ENCODE data around the gene ATG7.
A peak's percentile ranks its signal among the peaks of the same experiment; 100 is the strongest.

The ATG7 gene

DNA sequence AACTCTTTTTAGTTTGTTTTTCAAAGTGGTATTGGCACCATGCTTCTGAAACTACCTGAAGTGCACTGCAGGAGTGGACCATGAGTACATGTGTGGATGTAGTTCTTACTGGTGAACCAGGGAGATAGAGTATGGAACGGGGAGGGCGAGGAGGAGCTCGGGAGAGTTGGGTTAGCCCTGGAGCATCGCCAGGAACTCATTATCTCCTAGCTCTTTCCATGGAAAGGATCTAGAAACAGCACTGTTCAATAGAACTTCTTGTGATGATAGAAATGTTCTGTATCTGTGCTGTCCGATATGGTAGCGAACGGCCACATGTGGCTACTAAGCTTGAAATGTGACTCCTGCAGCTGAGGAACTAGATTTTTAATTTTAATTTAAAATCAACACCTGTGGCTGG, 324.2 kb downstream of the ATG7 start:
- no peak overlapping the region for H3K4me2 ChIP-seq (ENCODE audit: low read length)
- no peak overlapping the region for H3K4me3 ChIP-seq (ENCODE audit: low read length)
- H3K27me3 ChIP-seq (ENCODE audit: control insufficient read depth, insufficient read depth, low read length), result no peaks in the 10 kb centered on the region
- no peaks in the 10 kb centered on the region for H3K9me3 ChIP-seq (replicated peaks; ENCODE audit: low read length)
- peaks cover 40% of the 10 kb centered on the region for H3K4me1 ChIP-seq (ENCODE audit: control insufficient read depth, insufficient read depth, low read length)
- H3K36me3 ChIP-seq (ENCODE audit: insufficient read depth, low read length), result peaks cover 16% of the 10 kb centered on the region
- H3K9ac ChIP-seq (ENCODE audit: low read depth, low read length), result no peak overlapping the region

DNA sequence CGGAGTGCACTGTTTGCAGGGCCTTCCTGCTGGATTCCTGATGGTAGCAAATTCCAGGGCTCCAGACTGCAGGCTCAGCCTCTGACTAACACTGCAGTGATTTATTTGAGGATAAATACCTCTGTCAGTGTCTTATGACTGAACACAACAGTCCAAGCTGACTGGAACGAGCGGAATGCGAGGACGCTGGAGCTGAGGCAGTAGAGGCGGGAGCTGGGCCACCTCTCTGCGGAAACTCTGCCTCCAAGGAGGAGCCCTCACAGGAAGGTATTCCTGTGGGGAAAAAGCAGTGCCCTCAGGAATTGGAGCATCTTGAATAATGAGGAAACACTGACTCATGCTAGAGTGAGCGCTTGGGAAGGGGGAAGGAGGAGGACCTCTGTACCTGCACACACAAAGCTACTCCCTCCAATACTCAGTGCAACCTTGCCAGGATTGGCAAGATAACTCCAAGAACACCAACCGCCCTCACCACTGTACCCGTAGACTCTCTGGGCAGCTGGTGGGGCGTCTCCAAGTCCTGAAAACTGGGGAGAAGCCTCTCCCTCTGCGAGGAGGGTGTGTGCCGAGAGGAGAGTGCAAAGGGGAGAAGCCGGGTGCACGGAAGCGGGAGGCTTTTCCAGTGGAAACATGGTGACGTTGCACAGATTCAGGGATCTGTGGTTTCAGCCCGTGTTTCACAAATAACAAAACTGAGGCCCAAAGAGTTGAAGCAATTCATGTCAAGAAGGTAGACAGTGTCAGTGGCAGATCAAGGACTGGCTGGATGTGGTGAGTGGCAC, 328.5 kb downstream of the ATG7 start:
- H3K36me3 ChIP-seq (ENCODE audit: insufficient read depth, low read length), result peaks cover 21% of the 10 kb centered on the region
- H3K27me3 ChIP-seq (ENCODE audit: control insufficient read depth, insufficient read depth, low read length), result no peaks in the 10 kb centered on the region
- peak overlapping the region; percentile 16 for H3K4me3 ChIP-seq (ENCODE audit: low read length)
- H3K4me2 ChIP-seq (ENCODE audit: low read length), result peak overlapping the region; percentile 67
- peaks cover 55% of the 10 kb centered on the region for H3K4me1 ChIP-seq (ENCODE audit: control insufficient read depth, insufficient read depth, low read length)
- no peaks in the 10 kb centered on the region for H3K9me3 ChIP-seq (replicated peaks; ENCODE audit: low read length)
- H3K9ac ChIP-seq (ENCODE audit: low read depth, low read length), result peak overlapping the region; percentile 79

DNA sequence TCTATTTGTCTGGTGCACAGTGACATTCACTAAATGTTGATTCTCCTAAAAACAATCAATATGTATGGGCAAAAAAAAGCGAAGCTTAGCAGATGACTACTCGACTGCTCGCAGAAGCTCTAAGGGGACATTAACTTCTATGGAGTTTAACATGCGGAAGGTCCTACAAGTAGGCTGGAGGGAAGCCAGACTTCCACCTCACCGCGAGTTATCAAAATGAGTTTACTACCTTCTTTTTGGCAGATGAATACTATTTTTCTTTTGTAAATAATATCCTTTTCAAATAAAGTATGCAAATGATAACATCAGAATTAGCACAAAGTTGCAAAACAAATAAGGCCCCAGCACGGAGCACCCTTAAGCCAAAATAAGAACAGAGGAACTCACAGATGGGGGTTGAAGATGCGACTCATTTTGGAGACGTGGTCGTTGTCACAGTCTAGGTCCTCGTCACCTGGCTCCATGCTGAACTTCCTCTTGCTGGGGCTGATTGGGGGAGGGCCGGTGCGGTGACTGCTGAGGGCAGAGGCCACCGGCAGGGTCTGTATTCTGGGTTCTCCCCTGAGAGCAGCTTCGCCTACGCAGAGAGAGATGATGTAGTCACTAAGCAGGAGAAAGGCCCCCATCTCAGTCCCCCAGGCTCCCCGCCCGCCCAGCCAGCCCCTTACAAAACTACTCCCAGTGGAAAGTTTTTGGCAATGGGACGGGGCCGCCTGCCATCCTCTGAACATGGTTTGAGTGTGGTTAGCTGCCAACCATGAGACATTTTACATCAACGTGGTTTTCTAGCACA, 329.4 kb downstream of the ATG7 start:
- peak overlapping the region; percentile 49 for H3K4me3 ChIP-seq (ENCODE audit: low read length)
- H3K9me3 ChIP-seq (replicated peaks; ENCODE audit: low read length), result no peaks in the 10 kb centered on the region
- peaks cover 55% of the 10 kb centered on the region for H3K4me1 ChIP-seq (ENCODE audit: control insufficient read depth, insufficient read depth, low read length)
- H3K9ac ChIP-seq (ENCODE audit: low read depth, low read length), result peak overlapping the region; percentile 71
- peaks cover 26% of the 10 kb centered on the region for H3K36me3 ChIP-seq (ENCODE audit: insufficient read depth, low read length)
- H3K4me2 ChIP-seq (ENCODE audit: low read length), result peak overlapping the region; percentile 67
- H3K27me3 ChIP-seq (ENCODE audit: control insufficient read depth, insufficient read depth, low read length), result no peaks in the 10 kb centered on the region

DNA sequence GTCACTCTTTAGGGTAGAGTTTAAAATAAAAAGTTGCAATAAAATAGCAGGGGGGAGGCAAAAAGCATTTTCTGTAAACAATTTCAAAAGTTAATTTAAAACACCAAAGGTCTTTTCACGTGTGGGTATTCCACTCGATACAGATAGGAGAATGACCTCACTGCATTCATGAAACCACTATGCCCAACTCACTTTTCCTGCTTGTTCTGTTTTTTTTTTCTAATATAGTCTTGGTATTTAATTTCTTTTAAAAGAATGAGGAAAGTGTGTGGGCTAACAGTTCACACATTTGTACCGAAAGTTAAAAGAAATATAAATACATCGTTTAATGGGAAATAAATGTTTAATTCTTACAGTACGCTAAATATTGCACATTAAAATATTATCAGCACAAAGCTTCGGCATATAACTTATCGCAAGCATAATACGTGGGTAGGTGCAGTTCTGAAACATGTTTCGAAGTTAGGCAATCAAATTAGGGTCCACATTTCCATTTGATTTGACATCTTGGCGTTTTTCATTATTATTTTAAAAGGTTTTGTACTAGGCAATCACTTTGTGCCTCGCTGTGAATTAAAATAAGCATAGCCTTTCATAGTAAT, 330.1 kb downstream of the ATG7 start:
- Histone ChIP-seq H3K9ac (ENCODE audit: low read depth, low read length) (peak overlapping the region; percentile 71), H3K4me3 (ENCODE audit: low read length) (no peak overlapping the region), H3K27me3 (ENCODE audit: control insufficient read depth, insufficient read depth, low read length) (no peaks in the 10 kb centered on the region), H3K4me2 (ENCODE audit: low read length) (peak overlapping the region; percentile 67), H3K36me3 (ENCODE audit: insufficient read depth, low read length) (peaks cover 20% of the 10 kb centered on the region), H3K9me3 (replicated peaks; ENCODE audit: low read length) (no peaks in the 10 kb centered on the region), H3K4me1 (ENCODE audit: control insufficient read depth, insufficient read depth, low read length) (peaks cover 61% of the 10 kb centered on the region)

DNA sequence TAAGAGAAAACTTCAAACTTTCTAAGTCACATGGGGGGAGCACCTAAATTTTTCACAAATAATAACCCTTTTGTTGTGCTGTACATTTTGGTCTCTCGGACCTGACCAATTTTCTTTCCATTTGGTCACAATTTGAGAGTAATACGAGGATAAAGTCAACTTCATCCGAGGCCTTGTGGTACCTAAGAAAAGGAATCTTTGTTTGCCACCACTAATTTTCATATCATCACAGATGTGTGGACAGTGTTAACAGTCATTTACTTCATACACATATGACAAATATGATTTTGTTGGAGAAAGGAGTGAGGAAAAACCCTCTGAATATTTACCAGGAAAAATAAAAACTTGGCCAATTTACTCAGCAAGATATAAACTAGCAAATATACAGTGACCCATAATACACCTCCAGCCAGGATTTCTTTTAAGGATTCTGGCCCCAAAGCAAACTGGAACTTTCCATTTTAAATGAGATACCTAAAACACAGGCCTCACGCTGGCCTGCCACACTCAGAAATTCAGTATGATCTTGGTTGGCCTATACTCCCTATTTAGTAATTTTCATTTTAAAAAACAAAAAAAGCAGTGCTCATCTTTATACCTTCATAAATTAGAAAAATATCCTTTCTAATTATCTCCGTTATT, 330.8 kb downstream of the ATG7 start:
- Histone ChIP-seq H3K4me1 (ENCODE audit: control insufficient read depth, insufficient read depth, low read length) (peaks cover 68% of the 10 kb centered on the region), H3K36me3 (ENCODE audit: insufficient read depth, low read length) (peaks cover 20% of the 10 kb centered on the region), H3K4me3 (ENCODE audit: low read length) (no peak overlapping the region), H3K9me3 (replicated peaks; ENCODE audit: low read length) (no peaks in the 10 kb centered on the region), H3K9ac (ENCODE audit: low read depth, low read length) (peak overlapping the region; percentile 71), H3K4me2 (ENCODE audit: low read length) (peak overlapping the region; percentile 67), H3K27me3 (ENCODE audit: control insufficient read depth, insufficient read depth, low read length) (no peaks in the 10 kb centered on the region)

DNA sequence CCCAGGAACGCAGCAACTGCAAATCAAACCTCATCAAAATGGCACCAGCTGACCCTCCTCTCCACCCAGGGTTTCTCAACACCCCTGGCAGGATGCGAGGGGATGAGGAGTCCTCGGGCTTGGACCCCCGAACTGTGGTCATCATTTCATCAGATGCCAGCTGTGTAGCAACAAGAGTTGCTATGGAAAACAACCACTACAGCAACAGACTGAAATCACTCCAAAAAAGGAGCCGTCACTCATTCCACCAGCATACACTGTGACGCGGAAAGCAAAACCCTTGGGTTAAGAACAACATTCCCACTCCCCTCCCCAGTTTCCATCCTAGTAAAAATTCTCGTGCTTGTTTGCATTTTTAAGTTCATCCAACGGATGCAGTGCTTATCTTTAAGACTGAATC, 331.4 kb downstream of the ATG7 start:
- Histone ChIP-seq H3K9me3 (replicated peaks; ENCODE audit: low read length) (no peaks in the 10 kb centered on the region), H3K9ac (ENCODE audit: low read depth, low read length) (peak overlapping the region; percentile 71), H3K4me2 (ENCODE audit: low read length) (peak overlapping the region; percentile 67), H3K4me3 (ENCODE audit: low read length) (no peak overlapping the region), H3K27me3 (ENCODE audit: control insufficient read depth, insufficient read depth, low read length) (no peaks in the 10 kb centered on the region), H3K4me1 (ENCODE audit: control insufficient read depth, insufficient read depth, low read length) (peaks cover 74% of the 10 kb centered on the region), H3K36me3 (ENCODE audit: insufficient read depth, low read length) (peaks cover 20% of the 10 kb centered on the region)

DNA sequence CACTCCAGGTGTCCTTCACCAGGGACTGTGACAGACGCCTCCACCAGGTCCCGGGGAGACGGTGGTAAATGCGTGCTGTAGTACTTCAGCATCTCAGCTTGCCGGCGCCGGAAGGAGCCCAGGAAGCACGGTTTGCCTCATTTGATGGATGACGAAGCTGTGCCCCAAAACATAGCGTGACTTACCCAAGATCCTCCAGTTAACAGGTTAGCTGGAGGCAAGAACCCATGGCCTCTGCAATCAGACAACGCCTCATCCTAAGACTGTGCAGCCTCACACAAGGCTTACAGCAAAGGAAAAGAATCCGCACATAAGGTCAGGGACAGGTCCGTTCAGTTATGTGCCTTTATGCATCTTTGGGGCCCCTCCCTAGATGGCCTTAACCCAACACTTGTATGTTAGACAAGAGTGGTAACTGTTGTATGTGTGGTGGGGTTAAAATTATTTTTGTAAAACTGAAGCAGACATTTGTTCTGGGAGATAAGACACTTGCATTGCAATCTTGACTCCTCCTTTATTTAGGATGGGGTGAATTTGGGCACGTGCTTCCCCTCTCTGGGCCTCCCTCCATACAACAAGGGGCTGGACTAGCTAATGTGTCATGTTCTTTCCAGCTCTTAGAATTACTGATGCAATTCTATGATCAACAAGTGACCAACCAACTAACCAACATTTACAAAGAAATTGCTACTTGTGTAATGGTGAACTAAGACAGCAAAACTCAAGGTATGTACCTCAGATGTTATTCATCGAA, 332.1 kb downstream of the ATG7 start:
- Histone ChIP-seq H3K36me3 (ENCODE audit: insufficient read depth, low read length) (peaks cover 20% of the 10 kb centered on the region), H3K9me3 (replicated peaks; ENCODE audit: low read length) (no peaks in the 10 kb centered on the region), H3K27me3 (ENCODE audit: control insufficient read depth, insufficient read depth, low read length) (no peaks in the 10 kb centered on the region), H3K4me2 (ENCODE audit: low read length) (peak overlapping the region; percentile 67), H3K9ac (ENCODE audit: low read depth, low read length) (peak overlapping the region; percentile 71), H3K4me3 (ENCODE audit: low read length) (no peak overlapping the region), H3K4me1 (ENCODE audit: control insufficient read depth, insufficient read depth, low read length) (peaks cover 81% of the 10 kb centered on the region)

DNA sequence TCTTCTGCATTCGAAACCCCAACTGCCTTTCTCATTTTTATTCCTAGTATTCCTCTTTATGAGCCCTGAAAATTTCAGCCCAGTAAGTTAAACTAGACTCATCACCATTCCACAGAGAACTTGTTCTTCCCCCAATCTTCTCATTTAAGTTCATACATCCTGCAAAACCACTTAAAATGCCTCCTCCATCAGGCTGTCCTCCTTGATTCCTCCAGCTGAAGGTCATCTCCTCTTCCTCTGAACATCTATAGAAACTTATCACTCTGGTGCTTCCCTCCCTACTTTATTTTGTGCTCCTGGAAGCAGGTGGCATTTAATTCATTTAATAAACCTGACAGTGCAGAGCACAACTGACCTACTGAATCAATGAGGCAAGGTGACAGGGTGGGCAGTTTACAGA, 333.2 kb downstream of the ATG7 start:
- no peak overlapping the region for H3K4me2 ChIP-seq (ENCODE audit: low read length)
- H3K36me3 ChIP-seq (ENCODE audit: insufficient read depth, low read length), result peaks cover 20% of the 10 kb centered on the region
- H3K27me3 ChIP-seq (ENCODE audit: control insufficient read depth, insufficient read depth, low read length), result no peaks in the 10 kb centered on the region
- H3K9me3 ChIP-seq (replicated peaks; ENCODE audit: low read length), result no peaks in the 10 kb centered on the region
- H3K4me3 ChIP-seq (ENCODE audit: low read length), result no peak overlapping the region
- H3K4me1 ChIP-seq (ENCODE audit: control insufficient read depth, insufficient read depth, low read length), result peaks cover 83% of the 10 kb centered on the region
- H3K9ac ChIP-seq (ENCODE audit: low read depth, low read length), result no peak overlapping the region

DNA sequence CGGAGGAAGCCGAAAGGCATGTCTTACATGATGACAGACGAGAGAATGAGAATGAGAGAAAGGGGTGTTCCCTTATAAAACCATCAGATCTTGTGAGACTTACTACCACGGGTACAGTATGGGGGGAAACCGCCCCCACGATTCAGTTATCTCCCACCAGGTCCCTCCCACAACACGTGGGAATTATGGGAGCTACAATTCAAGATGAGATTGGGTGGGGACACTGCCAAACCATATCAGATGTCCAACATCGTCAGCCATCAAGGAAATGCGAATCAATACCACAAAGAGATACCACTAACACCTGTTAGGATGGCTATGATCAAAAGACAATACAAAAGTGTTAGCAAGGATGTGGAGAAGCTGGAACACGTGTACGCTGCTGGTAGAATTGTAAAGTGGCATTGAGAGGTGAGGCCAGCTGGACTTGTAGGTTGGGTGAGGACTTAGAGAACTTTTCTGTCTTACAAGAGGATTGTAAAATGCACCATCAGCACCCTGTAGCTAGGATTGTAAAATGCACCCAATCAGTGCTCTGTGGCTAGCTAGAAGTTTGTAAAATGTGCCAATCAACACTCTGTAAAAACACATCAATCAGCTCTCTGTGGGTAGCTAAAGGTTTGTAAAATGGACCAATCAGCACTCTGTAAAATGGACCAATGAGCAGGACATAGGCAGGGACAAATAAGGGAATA, 334.0 kb downstream of the ATG7 start:
- H3K4me1 ChIP-seq (ENCODE audit: control insufficient read depth, insufficient read depth, low read length), result peaks cover 84% of the 10 kb centered on the region
- H3K4me2 ChIP-seq (ENCODE audit: low read length), result no peak overlapping the region
- H3K4me3 ChIP-seq (ENCODE audit: low read length), result no peak overlapping the region
- H3K9ac ChIP-seq (ENCODE audit: low read depth, low read length), result no peak overlapping the region
- no peaks in the 10 kb centered on the region for H3K27me3 ChIP-seq (ENCODE audit: control insufficient read depth, insufficient read depth, low read length)
- H3K9me3 ChIP-seq (replicated peaks; ENCODE audit: low read length), result no peaks in the 10 kb centered on the region
- H3K36me3 ChIP-seq (ENCODE audit: insufficient read depth, low read length), result peaks cover 15% of the 10 kb centered on the region

DNA sequence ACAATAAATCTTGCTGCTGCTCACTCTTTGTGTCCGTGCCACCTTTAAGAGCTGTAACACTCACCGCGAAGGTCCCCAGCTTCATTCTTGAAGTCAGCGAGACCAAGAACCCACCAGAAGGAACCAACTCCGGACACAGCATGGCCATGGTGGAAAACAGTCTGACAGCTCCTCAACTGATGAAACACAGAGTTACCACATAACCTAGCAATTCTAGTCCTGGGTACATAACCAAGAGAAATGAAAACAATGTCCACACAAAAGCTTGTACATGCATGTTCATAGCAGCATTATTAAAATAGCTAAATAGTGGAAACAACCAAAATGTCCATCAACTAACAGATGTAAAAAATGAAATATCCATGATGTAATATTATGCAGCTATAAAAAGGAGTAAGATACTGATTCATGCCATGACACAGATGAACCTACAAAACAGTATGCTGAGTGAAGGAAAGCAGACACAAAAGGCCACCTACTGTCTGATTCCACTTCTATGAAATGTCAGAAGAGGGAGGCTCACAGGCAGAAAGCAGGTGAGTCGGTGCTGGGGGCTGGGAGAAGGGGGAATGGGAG, 334.8 kb downstream of the ATG7 start:
- H3K4me3 ChIP-seq (ENCODE audit: low read length), result no peak overlapping the region
- no peaks in the 10 kb centered on the region for H3K9me3 ChIP-seq (replicated peaks; ENCODE audit: low read length)
- H3K4me1 ChIP-seq (ENCODE audit: control insufficient read depth, insufficient read depth, low read length), result peaks cover 84% of the 10 kb centered on the region
- no peaks in the 10 kb centered on the region for H3K27me3 ChIP-seq (ENCODE audit: control insufficient read depth, insufficient read depth, low read length)
- peak overlapping the region; percentile 16 for H3K9ac ChIP-seq (ENCODE audit: low read depth, low read length)
- H3K4me2 ChIP-seq (ENCODE audit: low read length), result no peak overlapping the region
- H3K36me3 ChIP-seq (ENCODE audit: insufficient read depth, low read length), result peaks cover 9% of the 10 kb centered on the region
